HCT116 (cell line): ENCODE measurements around the gene ALK. TPM values are rescaled to one million over a fixed set of nuclear protein-coding genes. Genes with fewer than 3 reads are reported as not detected.

Experiments
- ATAC-seq: fragments of 200-7000 bp; cut with Tn5 transposase; 2 replicates; pipeline ENCODE4 v1.9.1; 2020; ENCODE audit warnings: mild to moderate bottlenecking, moderate library complexity
- BruUV-seq: library from RNA; stranded (reverse); fragments of 400-500 nt; replicated peaks from 2 replicates; lab custom pipeline; 2021; lab: Mats Ljungman, UMichigan
- CTCF ChIA-PET: fragments of 300-600 bp; sonication (Branson Sonifier 250); formaldehyde crosslinking; loops from one replicate; lab custom pipeline; 2021; ENCODE audit warnings: antibody characterized with exemption; lab: Charles Lee
- POLR2A ChIA-PET: fragments of 300-600, 350-600 bp; sonication (Branson Sonifier 250); formaldehyde crosslinking; loops from one replicate; lab custom pipeline; 2021; ENCODE audit warnings: antibody characterized with exemption; lab: Charles Lee
- RAD21 ChIA-PET, 2 experiments: fragments of 300-600 bp; sonication (Branson Sonifier 250); formaldehyde crosslinking; loops; one replicate each; lab custom pipeline; 2023; ENCODE audit warnings: low total read pairs in 2 of 2; ENCODE audit not compliant: uncharacterized antibody in 2 of 2, unreplicated experiment in 2 of 2, low non-redundant PET in 1 of 2; lab: Charles Lee
- DNase-seq: peaks from one replicate; pipeline ENCODE4 v3.0.0-alpha.2; 2010; ENCODE audit warnings: low read depth, low spot score
- H2AFZ ChIP-seq: fragments of 200-600 bp; shearing (Covaris generic), sonication (generic); 2 replicates; pipeline ENCODE4 v1.6.1; 2017; ENCODE audit warnings: low read depth, mixed run types, mixed read lengths, antibody characterized with exemption, low read length; ENCODE audit not compliant: poor library complexity, severe bottlenecking
- H3K27ac ChIP-seq: 2 replicates; pipeline ENCODE4 v1.5.1; 2012; ENCODE audit warnings: low read depth, low read length
- H3K27me3 ChIP-seq: fragments of 200-600 bp; sonication (generic); 2 replicates; pipeline ENCODE4 v1.6.1; 2016; ENCODE audit warnings: mixed run types, low read length, mixed read lengths; ENCODE audit not compliant: insufficient read depth
- H3K36me3 ChIP-seq, 2 experiments: fragments of 200-500 bp in 1 of 2; fragments of 200-600 bp in 1 of 2; sonication (Bioruptor generic) in 1 of 2; sonication (generic) in 1 of 2; 2 replicates each; pipeline versions ENCODE4 v1.5.1 to v1.6.1; 2014 to 2016; ENCODE audit warnings: low read length in 2 of 2, inconsistent platforms in 1 of 2, mixed read lengths in 1 of 2, mixed run types in 1 of 2; ENCODE audit not compliant: insufficient read depth in 2 of 2, control insufficient read depth in 1 of 2
- H3K4me1 ChIP-seq, 2 experiments: fragments of 200-600 bp in 1 of 2; sonication (generic) in 1 of 2; 2 replicates each; pipeline versions ENCODE4 v1.5.1 to v1.6.1; 2012 to 2017; ENCODE audit warnings: low read length in 2 of 2, inconsistent platforms in 1 of 2, mild to moderate bottlenecking in 1 of 2, mixed read lengths in 1 of 2, mixed run types in 1 of 2, moderate library complexity in 1 of 2; ENCODE audit not compliant: insufficient read depth in 2 of 2, control insufficient read depth in 1 of 2
- H3K4me2 ChIP-seq: fragments of 200-600 bp; sonication (generic); 2 replicates; pipeline ENCODE4 v1.6.1; 2017; ENCODE audit warnings: mixed run types, low read length, mixed read lengths
- H3K4me3 ChIP-seq, 2 experiments: fragments of 200-600 bp in 1 of 2; sonication (generic) in 1 of 2; replicated peaks in 1 of 2; 2 replicates each; pipeline ENCODE4 v1.5.1; 2011 to 2016; ENCODE audit warnings: low read length in 2 of 2, control low read depth in 1 of 2, low read depth in 1 of 2, mild to moderate bottlenecking in 1 of 2, mixed read lengths in 1 of 2, mixed run types in 1 of 2
- H3K79me2 ChIP-seq: fragments of 200-600 bp; sonication (generic); 2 replicates; pipeline ENCODE4 v1.6.1; 2017; ENCODE audit warnings: mild to moderate bottlenecking, mixed run types, low read length, moderate library complexity, mixed read lengths; ENCODE audit not compliant: insufficient read depth
- H3K9ac ChIP-seq: fragments of 200-600 bp; sonication (generic); 2 replicates; pipeline ENCODE4 v1.6.1; 2016; ENCODE audit warnings: low read length, mixed read lengths
- H3K9me2 ChIP-seq: fragments of 200-600 bp; sonication (generic), shearing (Covaris generic); 2 replicates; pipeline ENCODE4 v1.6.1; 2017; ENCODE audit warnings: mixed run types, mild to moderate bottlenecking, moderate library complexity; ENCODE audit not compliant: insufficient read depth
- H3K9me3 ChIP-seq, 2 experiments: fragments of 200-500 bp in 1 of 2; fragments of 200-600 bp in 1 of 2; sonication (Bioruptor generic) in 1 of 2; sonication (generic) in 1 of 2; 2 replicates each; pipeline ENCODE4 v1.6.1; 2014 to 2017; ENCODE audit warnings: low read length in 2 of 2, mixed read lengths in 2 of 2, inconsistent platforms in 1 of 2, low read depth in 1 of 2, mild to moderate bottlenecking in 1 of 2, mixed run types in 1 of 2, moderate library complexity in 1 of 2; ENCODE audit not compliant: control insufficient read depth in 1 of 2, insufficient read depth in 1 of 2
- H4K20me1 ChIP-seq: fragments of 200-600 bp; sonication (generic), shearing (Covaris generic); 2 replicates; pipeline ENCODE4 v1.6.1; 2017; ENCODE audit warnings: mixed run types, mild to moderate bottlenecking, moderate library complexity; ENCODE audit not compliant: insufficient read depth
- ATF3 ChIP-seq: IDR thresholded peaks from 2 replicates; pipeline ENCODE4 v1.6.1; 2012
- CBX3 ChIP-seq: IDR thresholded peaks from 2 replicates; pipeline ENCODE4 v1.6.1; 2012; ENCODE audit warnings: low read depth
- CTCF ChIP-seq, 3 experiments: fragments of 200-600 bp in 1 of 3; sonication (generic) in 1 of 3; IDR thresholded peaks in 2 of 3; conservative IDR thresholded peaks in 1 of 3; 2 replicates each; pipeline ENCODE4 v1.5.1; 2012 to 2017; ENCODE audit warnings: low read depth in 2 of 3, low read length in 2 of 3, antibody characterized with exemption in 1 of 3, borderline replicate concordance in 1 of 3, control low read depth in 1 of 3, mild to moderate bottlenecking in 1 of 3, mixed read lengths in 1 of 3, mixed run types in 1 of 3, moderate library complexity in 1 of 3; ENCODE audit not compliant: insufficient read depth in 1 of 3
- EZH2phosphoT487 ChIP-seq: fragments of 200-600 bp; IDR thresholded peaks from 2 replicates; pipeline ENCODE4 v1.6.1; 2018; ENCODE audit warnings: antibody characterized with exemption, borderline replicate concordance
- FOSL1 ChIP-seq: IDR thresholded peaks from 2 replicates; pipeline ENCODE4 v1.6.1; 2012; ENCODE audit warnings: low read depth
- POLR2AphosphoS5 ChIP-seq: IDR thresholded peaks from 2 replicates; pipeline ENCODE4 v1.6.1; 2011; ENCODE audit warnings: mild to moderate bottlenecking, low read depth, low read length, moderate library complexity
- REST ChIP-seq: IDR thresholded peaks from 2 replicates; pipeline ENCODE4 v1.6.1; 2012; ENCODE audit warnings: low read depth
- SRF ChIP-seq: IDR thresholded peaks from 2 replicates; pipeline ENCODE4 v1.6.1; 2012; ENCODE audit warnings: low read depth
- YY1 ChIP-seq: IDR thresholded peaks from 2 replicates; pipeline ENCODE4 v1.6.1; 2011; ENCODE audit warnings: low read length, low read depth, moderate library complexity, mild to moderate bottlenecking; ENCODE audit not compliant: insufficient replicate concordance; ENCODE audit errors: extremely low read depth
- intact Hi-C: fragments of 100-400 bp; cut with micrococcal nuclease; formaldehyde crosslinking; loops from 2 replicates; pipeline ENCODE4 v1.10.0; 2022
- total RNA-seq: library from RNA; stranded (reverse); gene quantifications from one replicate; pipeline ENCODE4 v1.2.1, GENCODE V29; 2021; ENCODE audit not compliant: unreplicated experiment

Gene ALK
- total RNA-seq, 1 experiment from 2014 or later, result not detected

GRCh38 chr2:29755829-29756228, 165.6 kb downstream of the ALK start:
- no TSS peak for BruUV-seq
- no peaks in the 10 kb centered on the region for H3K79me2 ChIP-seq
- TF ChIP-seq CTCF (IDR thresholded peaks at IDR 0.05 in 2 of 3, conservative IDR thresholded peaks at IDR 0.05 in 1 of 3; ENCODE audit: borderline replicate concordance in 1 of 3, insufficient read depth in 1 of 3, low read depth in 2 of 3, low read length in 2 of 3) (no peak), CBX3 (no peak), EZH2phosphoT487 (no peak), FOSL1 (no peak), YY1 (no peak), SRF (no peak), REST (no peak), POLR2AphosphoS5 (no peak), ATF3 (no peak)
- intact Hi-C loops, result no loop called here
- CTCF ChIA-PET, result no interaction called here
- no peaks in the 10 kb centered on the region for H4K20me1 ChIP-seq
- no peaks in the 10 kb centered on the region for H3K4me1 ChIP-seq
- H3K36me3 ChIP-seq, result no peaks in the 10 kb centered on the region
- no peaks in the 10 kb centered on the region for H3K9me2 ChIP-seq
- no peak overlapping the region for H3K4me2 ChIP-seq
- H2AFZ ChIP-seq, result no peak overlapping the region
- no peak overlapping the region for H3K27ac ChIP-seq
- peaks cover 61% of the 10 kb centered on the region for H3K27me3 ChIP-seq
- H3K4me3 ChIP-seq, result no peak overlapping the region
- DNase-seq (no peak), ATAC-seq (no peak)
- no peaks in the 10 kb centered on the region for H3K9me3 ChIP-seq
- RAD21 ChIA-PET, result no interaction called here
- POLR2A ChIA-PET, result no interaction called here
- H3K9ac ChIP-seq, result no peak overlapping the region
